Fibroblast of skin of right biceps (primary cell): ENCODE measurements around the gene CCL24.
"Not testable (repeated sequence)": the region's sequence is repeated elsewhere in the genome, so short reads cannot be mapped to it uniquely, and the experiment has no call there.

Source experiments
- DNase-seq: peaks from one replicate; pipeline ENCODE4 v3.0.0-alpha.2; 2013

The CCL24 gene

GRCh38 chr7:75779035-75779434 lies 34.6 kb downstream of the CCL24 start:
- not testable (repeated sequence) for DNase-seq

DNA sequence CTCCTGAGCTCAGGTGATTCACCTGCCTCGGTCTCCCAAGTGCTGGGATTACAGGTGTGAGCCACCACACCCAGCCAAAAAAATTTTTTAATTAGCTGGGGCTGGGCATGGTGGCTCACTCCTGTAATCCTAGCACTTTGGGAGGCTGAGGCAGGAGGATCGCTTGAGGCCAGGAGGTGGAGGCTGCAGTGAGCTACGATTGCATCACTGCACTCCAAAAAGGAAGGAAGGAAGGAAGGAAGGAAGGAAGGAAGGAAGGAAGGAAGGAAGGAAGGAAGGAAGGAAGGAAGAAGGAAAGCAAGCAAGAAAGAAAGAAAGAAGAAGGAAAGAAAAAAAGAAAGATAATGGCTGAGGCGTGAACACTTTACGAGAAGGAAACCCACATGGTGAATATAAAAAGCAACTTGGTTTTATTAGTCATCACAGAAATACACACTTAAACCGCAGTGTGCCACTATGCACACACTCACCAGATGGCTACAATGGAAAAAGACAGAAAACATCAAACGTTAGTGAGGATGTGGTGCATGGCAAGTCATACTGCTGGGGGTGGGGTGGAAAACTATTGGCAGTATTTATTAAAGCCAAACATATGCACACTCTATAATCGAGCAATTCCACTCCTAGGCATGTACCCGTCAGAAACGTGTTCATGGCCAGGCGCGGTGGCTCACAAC lies 37.2 kb downstream of the CCL24 start:
- DNase-seq: peak; percentile 96

GRCh38 chr7:75773958-75774357 lies 39.6 kb downstream of the CCL24 start:
- not testable (repeated sequence) for DNase-seq

DNA sequence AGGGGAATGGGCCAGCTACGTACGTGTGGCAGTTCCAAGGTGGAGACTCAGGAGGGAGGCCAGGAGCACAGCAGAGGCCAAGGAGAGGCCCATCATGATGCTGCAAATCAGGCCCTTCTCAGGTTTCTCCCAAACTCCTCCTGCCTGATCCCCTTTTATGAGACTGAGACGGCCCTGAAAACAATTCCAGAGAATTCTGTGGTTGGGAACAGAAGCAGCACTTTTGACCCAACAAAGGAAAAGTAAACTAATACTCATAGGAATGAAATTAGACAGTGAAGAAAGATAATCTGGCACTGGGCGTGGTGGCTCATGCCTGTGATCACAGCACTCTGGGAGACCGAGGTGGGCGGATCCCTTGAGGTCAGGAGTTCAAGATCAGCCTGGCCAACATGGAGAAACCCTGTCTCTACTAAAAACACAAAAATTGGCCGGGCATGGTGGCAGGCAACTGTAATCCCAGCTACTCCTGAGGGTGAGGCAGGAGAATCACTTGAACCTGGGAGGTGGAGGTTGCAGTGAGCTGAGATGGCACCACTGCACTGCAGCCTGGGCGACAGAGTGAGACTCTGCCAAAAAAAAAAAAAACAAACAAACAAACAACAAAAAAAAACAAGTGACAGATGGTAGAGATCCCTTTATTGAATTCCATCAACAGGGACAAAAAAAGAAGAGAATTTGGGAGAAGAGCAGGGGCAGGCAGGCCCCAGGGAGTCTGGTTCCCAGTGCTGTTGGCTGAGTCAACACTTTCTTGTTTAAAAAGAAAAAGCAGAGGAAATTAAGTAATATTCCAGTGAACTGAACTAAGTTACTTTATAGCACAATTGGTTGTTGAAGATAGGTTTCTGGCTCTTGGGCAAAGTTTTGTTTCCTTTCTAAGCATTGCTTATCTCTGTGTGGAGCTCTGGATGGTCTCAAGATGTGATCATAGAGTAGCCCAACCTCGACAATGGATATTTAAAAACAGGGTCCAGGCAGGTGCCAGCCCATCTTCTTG lies 41.2 kb downstream of the CCL24 start, which contains the start of gene CCL26:
TSS of gene CCL26 (minus strand) at position 131 of the 997 bp plus-strand sequence. CDS start at position 96, 35 bp downstream.
- DNase-seq: peak; percentile 96

DNA sequence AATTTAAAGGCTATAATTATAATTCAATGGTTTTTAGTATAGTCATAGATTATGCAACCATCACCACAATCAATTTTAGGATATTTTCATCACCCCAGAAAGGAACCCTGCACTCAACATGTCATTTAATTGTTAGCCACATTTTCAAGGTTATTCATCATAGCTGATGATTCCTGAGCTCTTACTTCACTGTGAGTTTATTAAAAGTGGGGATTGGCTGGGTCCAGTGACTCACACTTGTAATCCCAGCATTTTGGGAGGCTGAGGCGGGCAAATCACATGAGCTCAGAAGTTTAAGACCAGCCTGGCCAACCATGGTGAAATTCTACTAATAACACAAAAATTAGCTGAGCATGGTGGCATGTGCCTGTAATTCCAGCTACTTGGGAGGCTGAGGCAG lies 42.4 kb downstream of the CCL24 start:
- DNase-seq: peak; percentile 94

DNA sequence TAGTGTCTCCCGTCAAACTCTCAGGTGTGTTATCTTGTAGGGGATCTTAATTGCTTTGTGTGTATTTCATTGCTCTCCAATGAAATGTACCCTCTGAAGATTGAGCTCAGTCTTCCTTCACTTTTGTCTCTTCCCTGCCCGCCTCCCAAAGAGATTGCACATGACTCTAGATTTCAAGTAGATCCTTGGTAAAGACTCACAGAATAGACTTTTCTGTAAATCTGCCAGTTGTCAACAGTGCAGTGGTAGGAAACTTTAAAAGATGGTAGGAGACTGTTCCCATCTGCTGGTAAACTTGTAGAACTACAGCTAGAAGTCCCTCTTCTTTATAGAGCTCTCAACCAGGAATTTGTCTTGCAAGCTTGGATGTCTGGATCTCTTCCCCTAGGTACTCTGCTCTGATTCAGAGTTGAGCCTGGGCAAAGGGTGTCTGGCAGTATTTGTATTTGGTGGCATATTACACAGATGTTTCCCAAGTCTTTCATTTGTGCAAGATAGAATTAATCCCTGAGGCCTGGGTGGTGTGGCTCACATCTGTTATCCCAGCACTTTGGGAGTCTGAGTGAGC lies 51.2 kb downstream of the CCL24 start:
- peak; percentile 70 for DNase-seq

DNA sequence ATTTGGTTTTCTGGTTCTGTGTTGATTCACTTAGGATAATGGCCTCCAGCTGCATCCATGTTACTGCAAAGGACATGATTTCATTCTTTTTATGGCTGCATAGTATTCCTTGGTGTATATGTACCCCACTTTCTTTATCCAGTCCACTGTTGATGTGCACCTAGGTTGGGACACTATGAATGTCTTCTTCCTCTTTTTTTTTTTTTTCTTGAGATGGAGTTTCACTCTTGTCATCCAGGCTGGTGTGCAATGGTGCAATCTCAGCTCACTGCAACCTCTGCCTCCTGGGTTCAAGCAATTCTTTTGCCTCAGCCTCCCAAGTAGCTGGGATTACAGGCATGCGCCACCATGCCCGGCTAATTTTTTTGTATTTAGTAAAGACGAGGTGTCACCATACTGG lies 51.8 kb downstream of the CCL24 start:
- DNase-seq: not testable (repeated sequence)
